Upper lobe of right lung (tissue), 1 donor: ENCODE results near the gene AFF1. TPM values are rescaled to one million over a fixed set of nuclear protein-coding genes. Genes with fewer than 3 reads are reported as not detected.
A peak's percentile ranks its signal among the peaks of the same experiment; 100 is the strongest.

ENCODE experiments used
- ATAC-seq: fragments of 200-7000 bp; cut with Tn5 transposase; one replicate; pipeline ENCODE4 v1.9.1; 2020; ENCODE audit warnings: mild to moderate bottlenecking, moderate library complexity
- DNase-seq: peaks from one replicate; pipeline ENCODE4 v3.0.0-alpha.2; 2020
- H3K27ac ChIP-seq: fragments of 200-600 bp; one replicate; pipeline ENCODE4 v1.8.0; 2022
- H3K27me3 ChIP-seq: fragments of 200-600 bp; one replicate; pipeline ENCODE4 v1.8.0; 2022; ENCODE audit warnings: mild to moderate bottlenecking
- H3K36me3 ChIP-seq: fragments of 200-600 bp; one replicate; pipeline ENCODE4 v1.8.0; 2022
- H3K4me1 ChIP-seq: fragments of 200-600 bp; one replicate; pipeline ENCODE4 v1.8.0; 2022
- H3K4me3 ChIP-seq: fragments of 200-600 bp; one replicate; pipeline ENCODE4 v1.8.0; 2022; ENCODE audit warnings: mild to moderate bottlenecking
- H3K9me3 ChIP-seq: fragments of 200-600 bp; one replicate; pipeline ENCODE4 v1.8.0; 2022
- CTCF ChIP-seq: fragments of 200-600 bp; IDR thresholded peaks from one replicate; pipeline ENCODE4 v1.8.0; 2022; ENCODE audit warnings: antibody characterized with exemption
- intact Hi-C: fragments of 100-400 bp; cut with DNase I; formaldehyde crosslinking; loops from one replicate; pipeline ENCODE4 v1.11.0; 2022
- total RNA-seq: library from RNA; stranded (reverse); fragmentation: NEBNext Ultra II Directional; extraction: Animal tissue kit (Norgen Biotek cat#: 25700); gene quantifications from one replicate; pipeline ENCODE4 v1.2.1, GENCODE V29; 2021
- donor health status: DM: no; HTN: yes; CAD: no; lungs with severe emphysema.

Gene AFF1
- total RNA-seq, 1 donor from 2014 or later, result 103 TPM

GRCh38 chr4:86974551-86974994, 39.8 kb downstream of the AFF1 start:
- no peak for DNase-seq
- Histone ChIP-seq H3K4me3 (no peak overlapping the region), H3K27ac (no peak overlapping the region), H3K9me3 (no peaks in the 10 kb centered on the region), H3K4me1 (peaks cover 27% of the 10 kb centered on the region), H3K27me3 (no peaks in the 10 kb centered on the region), H3K36me3 (no peaks in the 10 kb centered on the region)
- ATAC-seq, result no peak
- no peak for TF ChIP-seq CTCF
- intact Hi-C loops, result no loop called here

GRCh38 chr4:86975927-86976326, 41.1 kb downstream of the AFF1 start:
- Histone ChIP-seq H3K27me3 (no peaks in the 10 kb centered on the region), H3K9me3 (no peaks in the 10 kb centered on the region), H3K27ac (no peak overlapping the region), H3K4me3 (no peak overlapping the region), H3K36me3 (no peaks in the 10 kb centered on the region), H3K4me1 (peaks cover 22% of the 10 kb centered on the region)
- DNase-seq (no peak), ATAC-seq (no peak)
- no peak for TF ChIP-seq CTCF
- intact Hi-C loops, result no loop called here

- intact Hi-C loops, result no loop called here
- Histone ChIP-seq H3K4me3 (no peak overlapping the region), H3K9me3 (no peaks in the 10 kb centered on the region), H3K4me1 (peaks cover 20% of the 10 kb centered on the region), H3K27ac (no peak overlapping the region), H3K36me3 (no peaks in the 10 kb centered on the region), H3K27me3 (no peaks in the 10 kb centered on the region)
- no peak for DNase-seq
- no peak for TF ChIP-seq CTCF
- ATAC-seq, result no peak
Observed at GRCh38 chr4:86976801-86977485, 42.1 kb downstream of the AFF1 start.

GRCh38 chr4:86977621-86978184, 42.9 kb downstream of the AFF1 start:
- DNase-seq, result no peak
- peak; percentile 31 for ATAC-seq
- H3K36me3 ChIP-seq, result no peaks in the 10 kb centered on the region
- H3K27me3 ChIP-seq, result no peaks in the 10 kb centered on the region
- no peaks in the 10 kb centered on the region for H3K9me3 ChIP-seq
- intact Hi-C loops, result no loop called here
- H3K4me1 ChIP-seq, result peaks cover 15% of the 10 kb centered on the region
- no peak for TF ChIP-seq CTCF
- H3K27ac ChIP-seq, result no peak overlapping the region
- H3K4me3 ChIP-seq, result no peak overlapping the region

- DNase-seq (no peak), ATAC-seq (no peak)
- Histone ChIP-seq H3K9me3 (no peaks in the 10 kb centered on the region), H3K36me3 (no peaks in the 10 kb centered on the region), H3K27ac (no peak overlapping the region), H3K4me1 (peaks cover 5% of the 10 kb centered on the region), H3K4me3 (no peak overlapping the region), H3K27me3 (no peaks in the 10 kb centered on the region)
- TF ChIP-seq CTCF, result no peak
- intact Hi-C loops, result no loop called here
Observed at GRCh38 chr4:86978709-86979108, 43.9 kb downstream of the AFF1 start.
